ENCODE measurements around the gene DNPH1.

- TF ChIP-seq, protein P1, sequence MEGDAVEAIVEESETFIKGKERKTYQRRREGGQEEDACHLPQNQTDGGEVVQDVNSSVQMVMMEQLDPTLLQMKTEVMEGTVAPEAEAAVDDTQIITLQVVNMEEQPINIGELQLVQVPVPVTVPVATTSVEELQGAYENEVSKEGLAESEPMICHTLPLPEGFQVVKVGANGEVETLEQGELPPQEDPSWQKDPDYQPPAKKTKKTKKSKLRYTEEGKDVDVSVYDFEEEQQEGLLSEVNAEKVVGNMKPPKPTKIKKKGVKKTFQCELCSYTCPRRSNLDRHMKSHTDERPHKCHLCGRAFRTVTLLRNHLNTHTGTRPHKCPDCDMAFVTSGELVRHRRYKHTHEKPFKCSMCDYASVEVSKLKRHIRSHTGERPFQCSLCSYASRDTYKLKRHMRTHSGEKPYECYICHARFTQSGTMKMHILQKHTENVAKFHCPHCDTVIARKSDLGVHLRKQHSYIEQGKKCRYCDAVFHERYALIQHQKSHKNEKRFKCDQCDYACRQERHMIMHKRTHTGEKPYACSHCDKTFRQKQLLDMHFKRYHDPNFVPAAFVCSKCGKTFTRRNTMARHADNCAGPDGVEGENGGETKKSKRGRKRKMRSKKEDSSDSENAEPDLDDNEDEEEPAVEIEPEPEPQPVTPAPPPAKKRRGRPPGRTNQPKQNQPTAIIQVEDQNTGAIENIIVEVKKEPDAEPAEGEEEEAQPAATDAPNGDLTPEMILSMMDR (IDR thresholded peaks at IDR 0.05; ENCODE audit: low read length), result no peak
- TF ChIP-seq EZH2 (IDR thresholded peaks at IDR 0.05; ENCODE audit: borderline replicate concordance, low read length), result no peak
Measured at GRCh38 chr6:43261198-43261597, 31.9 kb upstream of the DNPH1 start.

All from OCI-LY1 (cell line).